HG03432 (cell line): ENCODE results near the gene SIRT2.
A peak's percentile ranks its signal among the peaks of the same experiment; 100 is the strongest.
"Not testable (repeated sequence)": the region's sequence is repeated elsewhere in the genome, so short reads cannot be mapped to it uniquely, and the experiment has no call there.

ENCODE experiments used
- ATAC-seq: cut with Tn5 transposase; IDR thresholded peaks from one replicate; pipeline ENCODE4 v1.9.1; 2021; ENCODE audit warnings: mild to moderate bottlenecking, moderate library complexity; ENCODE audit not compliant: unreplicated experiment

Gene SIRT2

GRCh38 chr19:38869160-38869835, 30.1 kb downstream of the SIRT2 start:
- ATAC-seq, result no peak

GRCh38 chr19:38868551-38868950, 30.9 kb downstream of the SIRT2 start:
- no peak for ATAC-seq

GRCh38 chr19:38867171-38867780, 32.1 kb downstream of the SIRT2 start:
- ATAC-seq, result no peak

- no peak for ATAC-seq
Observed at GRCh38 chr19:38862321-38863059, 36.9 kb downstream of the SIRT2 start.

GRCh38 chr19:38861368-38861767, 38.0 kb downstream of the SIRT2 start:
- ATAC-seq, result no peak

- not testable (repeated sequence) for ATAC-seq
Observed at GRCh38 chr19:38859631-38860204, 39.7 kb downstream of the SIRT2 start.

- ATAC-seq, result no peak
Observed at GRCh38 chr19:38856813-38857212, 42.6 kb downstream of the SIRT2 start.

GRCh38 chr19:38855751-38856150, 43.7 kb downstream of the SIRT2 start:
- ATAC-seq, result not testable (repeated sequence)

- ATAC-seq, result not testable (repeated sequence)
Observed at GRCh38 chr19:38854961-38855360, 44.5 kb downstream of the SIRT2 start.

- ATAC-seq, result no peak
Observed at GRCh38 chr19:38853214-38853613, 46.2 kb downstream of the SIRT2 start.

- no peak for ATAC-seq
Observed at GRCh38 chr19:38852231-38853044, 47.0 kb downstream of the SIRT2 start.

- ATAC-seq, result peak; percentile 29
Observed at GRCh38 chr19:38851622-38852230, 47.7 kb downstream of the SIRT2 start.

GRCh38 chr19:38850976-38851621, 48.3 kb downstream of the SIRT2 start:
- ATAC-seq, result no peak

GRCh38 chr19:38850436-38850975, 48.9 kb downstream of the SIRT2 start:
- ATAC-seq, result peak; percentile 66

- peak; percentile 51 for ATAC-seq
Observed at GRCh38 chr19:38849860-38850435, 49.5 kb downstream of the SIRT2 start, which contains the start of gene HNRNPL. TSS of gene HNRNPL (minus strand) at chr19:38849986. CDS start at chr19:38849966, 20 bp downstream.

- ATAC-seq, result peak; percentile 29
Observed at GRCh38 chr19:38849147-38849859, 50.1 kb downstream of the SIRT2 start.

- ATAC-seq, result no peak
Observed at GRCh38 chr19:38848299-38849146, 50.9 kb downstream of the SIRT2 start.

- ATAC-seq, result no peak
Observed at GRCh38 chr19:38846097-38846496, 53.3 kb downstream of the SIRT2 start.
